Measurements from ENCODE around the gene GRIN1. TPM values are rescaled to one million over a fixed set of nuclear protein-coding genes. Genes with fewer than 3 reads are reported as not detected.

GRIN1 gene
- total RNA-seq, 1 experiment from 2014 or later = 2.9 TPM

GRCh38 chr9:137193771-137194170 is 54.8 kb downstream of the GRIN1 start:
- no peaks in the 10 kb centered on the region for H3K27me3 ChIP-seq (ENCODE audit: insufficient read depth, low read length)
- TF ChIP-seq, protein P1, sequence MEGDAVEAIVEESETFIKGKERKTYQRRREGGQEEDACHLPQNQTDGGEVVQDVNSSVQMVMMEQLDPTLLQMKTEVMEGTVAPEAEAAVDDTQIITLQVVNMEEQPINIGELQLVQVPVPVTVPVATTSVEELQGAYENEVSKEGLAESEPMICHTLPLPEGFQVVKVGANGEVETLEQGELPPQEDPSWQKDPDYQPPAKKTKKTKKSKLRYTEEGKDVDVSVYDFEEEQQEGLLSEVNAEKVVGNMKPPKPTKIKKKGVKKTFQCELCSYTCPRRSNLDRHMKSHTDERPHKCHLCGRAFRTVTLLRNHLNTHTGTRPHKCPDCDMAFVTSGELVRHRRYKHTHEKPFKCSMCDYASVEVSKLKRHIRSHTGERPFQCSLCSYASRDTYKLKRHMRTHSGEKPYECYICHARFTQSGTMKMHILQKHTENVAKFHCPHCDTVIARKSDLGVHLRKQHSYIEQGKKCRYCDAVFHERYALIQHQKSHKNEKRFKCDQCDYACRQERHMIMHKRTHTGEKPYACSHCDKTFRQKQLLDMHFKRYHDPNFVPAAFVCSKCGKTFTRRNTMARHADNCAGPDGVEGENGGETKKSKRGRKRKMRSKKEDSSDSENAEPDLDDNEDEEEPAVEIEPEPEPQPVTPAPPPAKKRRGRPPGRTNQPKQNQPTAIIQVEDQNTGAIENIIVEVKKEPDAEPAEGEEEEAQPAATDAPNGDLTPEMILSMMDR (conservative IDR thresholded peaks at IDR 0.05) = no peak
- 0 out of 2 replicates have a peak, but pooled peaks cover 2% of the 10 kb centered on the region for H3K79me2 ChIP-seq (ENCODE audit: insufficient read depth, low read length)
- peaks cover 13 to 19% of the 10 kb centered on the region in 2 experiments for H3K4me1 Mint-ChIP-seq
- H3K23me2 ChIP-seq (ENCODE audit: insufficient read length, low read depth, low read length, poor library complexity, severe bottlenecking) = peaks cover 5% of the 10 kb centered on the region
- H3K27ac ChIP-seq (ENCODE audit: insufficient read length, low read depth, low read length) = no peak overlapping the region
- no peak for DNase-seq
- no peak overlapping the region for H3K9ac ChIP-seq (ENCODE audit: extremely low read depth, insufficient read length, low read length)
- no peak overlapping the region for H2AFZ ChIP-seq (ENCODE audit: low read length)
- H2AK5ac ChIP-seq (ENCODE audit: insufficient read length, low read length) = no peak overlapping the region
- H3K36me3 Mint-ChIP-seq (ENCODE audit: insufficient read depth in 1 of 3, low read depth in 3 of 3) = peaks cover 5 to 15% (median 12%) of the 10 kb centered on the region in 3 experiments; a peak in 5 of 7 replicates
- H3K56ac ChIP-seq (ENCODE audit: insufficient read length, low read depth, low read length) = no peak overlapping the region
- H3K18ac ChIP-seq (ENCODE audit: insufficient read length, low read depth, low read length) = no peak overlapping the region
- no peak overlapping the region for H3K4me2 ChIP-seq (ENCODE audit: insufficient read depth, insufficient read length, low read length)
- no peaks in the 10 kb centered on the region for H4K20me1 ChIP-seq (ENCODE audit: control insufficient read depth, insufficient read depth, insufficient read length)
- no peaks in the 10 kb centered on the region for H3K79me1 ChIP-seq (ENCODE audit: insufficient read depth, low read depth, low read length, poor library complexity, severe bottlenecking)
- H3K4me1 ChIP-seq (ENCODE audit: insufficient read depth, low read length) = peaks cover 5% of the 10 kb centered on the region; the same call in 1 of the 2 replicates
- no peak overlapping the region for H2BK15ac ChIP-seq (ENCODE audit: low read depth, low read length)
- H2BK120ac ChIP-seq (ENCODE audit: low read depth, low read length, poor library complexity, severe bottlenecking) = no peak overlapping the region
- no peak overlapping the region for H4K5ac ChIP-seq (ENCODE audit: insufficient read length, low read depth, low read length)
- no CpG with 5 or more reads among the region's 14 CpGs for WGBS (ENCODE audit: extremely low coverage, insufficient read length, low lambda C conversion rate)
- no peak overlapping the region for H2BK5ac ChIP-seq (ENCODE audit: insufficient read length, low read length)
- no peak overlapping the region for H3T11ph ChIP-seq (ENCODE audit: low read length)
- no peak overlapping the region for H4K8ac ChIP-seq (replicated peaks; ENCODE audit: insufficient read length, low read depth, low read length)
- H3K27ac Mint-ChIP-seq = no peak overlapping the region
- no peak overlapping the region for H3K14ac ChIP-seq (ENCODE audit: insufficient read depth, low read length)
- no peak overlapping the region for H2BK12ac ChIP-seq (ENCODE audit: insufficient read length, low read depth, low read length)
- H3K23ac ChIP-seq (ENCODE audit: insufficient read length, low read depth, low read length) = no peak overlapping the region
- no peaks in the 10 kb centered on the region for H3K9me3 ChIP-seq (ENCODE audit: control insufficient read depth, low read depth, low read length)
- H3K27me3 Mint-ChIP-seq (ENCODE audit: low read depth) = no peaks in the 10 kb centered on the region
- no peaks in the 10 kb centered on the region for H3K9me3 Mint-ChIP-seq
- no peak overlapping the region for H3K4me3 Mint-ChIP-seq
- H4K91ac ChIP-seq (ENCODE audit: insufficient read length, low read depth, low read length) = no peak overlapping the region
- no peak overlapping the region for H3K4ac ChIP-seq (ENCODE audit: low read depth, low read length)
- no peak overlapping the region for H2BK20ac ChIP-seq (ENCODE audit: low read depth, low read length, poor library complexity, severe bottlenecking)

Data from H9 (cell line).